Tibial artery (tissue), 4 donors: ENCODE results near the gene GSTM2.

ENCODE experiments used
- DNase-seq, 2 donors: peaks; one replicate each; pipeline ENCODE4 v3.0.0-alpha.2; 2019
- H3K27ac ChIP-seq, 2 donors: fragments of 200-600 bp; sonication (generic) in 1 of 2; 1 replicate in 1 of 2; 2 replicates in 1 of 2; pipeline ENCODE4 v1.5.1; 2018 to 2019; ENCODE audit warnings: mild to moderate bottlenecking in 1 of 2
- H3K27me3 ChIP-seq, 2 donors: fragments of 200-600 bp; sonication (generic) in 1 of 2; one replicate each; pipeline versions ENCODE4 v1.5.1 to v1.6.0; 2016 to 2019
- H3K36me3 ChIP-seq, 3 donors: fragments of 200-600 bp; sonication (generic) in 2 of 3; one replicate each; pipeline ENCODE4 v1.5.1; 2016 to 2019; ENCODE audit warnings: mild to moderate bottlenecking in 2 of 3
- H3K4me1 ChIP-seq, 4 donors: fragments of 200-600 bp; sonication (generic) in 2 of 4; 1 replicate in 3 of 4; 2 replicates in 1 of 4; pipeline ENCODE4 v1.5.1; 2016 to 2019
- H3K4me3 ChIP-seq, 2 donors: fragments of 200-600 bp; sonication (generic) in 1 of 2; 1 replicate in 1 of 2; 2 replicates in 1 of 2; pipeline ENCODE4 v1.5.1; 2018 to 2019; ENCODE audit warnings: mild to moderate bottlenecking in 2 of 2
- H3K9me3 ChIP-seq, 3 donors: fragments of 200-600 bp; sonication (generic) in 1 of 3; one replicate each; pipeline ENCODE4 v1.5.1; 2016 to 2019
- CTCF ChIP-seq, 2 experiments: fragments of 200-600 bp in 1 of 2; fragments of 450-650 bp in 1 of 2; IDR thresholded peaks; one replicate each; pipeline ENCODE4 v1.5.1; 2017 to 2019; ENCODE audit warnings: antibody characterized with exemption in 2 of 2, mild to moderate bottlenecking in 1 of 2, moderate library complexity in 1 of 2
- intact Hi-C: fragments of 100-400 bp; cut with DNase I; formaldehyde crosslinking; loops from one replicate; pipeline ENCODE4 v1.15.0; 2023; ENCODE audit warnings: low total_unique reads

Gene GSTM2

DNA sequence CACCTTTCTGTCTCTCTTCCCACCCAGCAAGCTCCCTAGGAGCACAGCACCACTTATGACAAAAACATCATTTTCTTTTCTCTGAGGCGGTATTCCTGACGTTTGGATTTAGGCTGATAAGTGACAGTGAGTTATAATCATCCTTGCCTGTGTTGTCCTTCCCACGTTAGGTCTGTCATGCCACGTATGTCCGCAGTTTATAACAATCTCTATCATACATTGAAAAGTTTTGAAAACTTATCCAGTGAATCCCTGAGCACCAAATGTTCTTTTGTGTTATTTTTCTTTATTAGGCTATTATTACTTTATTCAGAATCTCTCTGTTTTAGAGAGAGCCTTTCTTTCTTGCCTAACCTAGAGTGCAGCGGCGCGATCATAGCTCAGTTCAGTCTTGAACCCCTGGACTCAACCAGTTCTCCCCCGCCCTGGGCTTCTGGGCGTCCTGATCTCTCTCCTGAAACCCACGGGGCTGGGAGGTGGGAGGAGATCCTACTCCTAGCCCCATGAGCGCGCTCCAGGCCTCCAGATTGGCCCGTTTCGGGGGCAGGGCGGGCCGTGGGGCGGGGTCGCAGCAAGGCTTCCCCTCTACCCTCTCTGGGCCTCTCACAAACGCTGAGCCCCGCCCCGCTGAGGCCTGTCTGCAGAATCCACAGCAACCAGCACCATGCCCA, at the start of gene GSTM2:
Gene GSTM2 (plus strand): TSS at position 606 of the 671 bp plus-strand sequence. CDS start 59 bp downstream, at position 665.
- Histone ChIP-seq H3K27ac (peak within 1 kb of the TSS; percentile 44 to 69), H3K27me3 (no peaks in the 10 kb centered on the region), H3K4me3 (peak within 1 kb of the TSS; percentile 58 to 66), H3K4me1 (peaks cover 0 to 16% (median 8%) of the 10 kb centered on the region in 4 donors), H3K9me3 (no peaks in the 10 kb centered on the region), H3K36me3 (peaks cover 0 to 13% (median 0%) of the 10 kb centered on the region in 3 donors)
- TF ChIP-seq CTCF (IDR thresholded peaks at IDR 0.05) = no peak
- intact Hi-C loops = no loop called here
- peak; percentile 95 to 98 for DNase-seq

DNA sequence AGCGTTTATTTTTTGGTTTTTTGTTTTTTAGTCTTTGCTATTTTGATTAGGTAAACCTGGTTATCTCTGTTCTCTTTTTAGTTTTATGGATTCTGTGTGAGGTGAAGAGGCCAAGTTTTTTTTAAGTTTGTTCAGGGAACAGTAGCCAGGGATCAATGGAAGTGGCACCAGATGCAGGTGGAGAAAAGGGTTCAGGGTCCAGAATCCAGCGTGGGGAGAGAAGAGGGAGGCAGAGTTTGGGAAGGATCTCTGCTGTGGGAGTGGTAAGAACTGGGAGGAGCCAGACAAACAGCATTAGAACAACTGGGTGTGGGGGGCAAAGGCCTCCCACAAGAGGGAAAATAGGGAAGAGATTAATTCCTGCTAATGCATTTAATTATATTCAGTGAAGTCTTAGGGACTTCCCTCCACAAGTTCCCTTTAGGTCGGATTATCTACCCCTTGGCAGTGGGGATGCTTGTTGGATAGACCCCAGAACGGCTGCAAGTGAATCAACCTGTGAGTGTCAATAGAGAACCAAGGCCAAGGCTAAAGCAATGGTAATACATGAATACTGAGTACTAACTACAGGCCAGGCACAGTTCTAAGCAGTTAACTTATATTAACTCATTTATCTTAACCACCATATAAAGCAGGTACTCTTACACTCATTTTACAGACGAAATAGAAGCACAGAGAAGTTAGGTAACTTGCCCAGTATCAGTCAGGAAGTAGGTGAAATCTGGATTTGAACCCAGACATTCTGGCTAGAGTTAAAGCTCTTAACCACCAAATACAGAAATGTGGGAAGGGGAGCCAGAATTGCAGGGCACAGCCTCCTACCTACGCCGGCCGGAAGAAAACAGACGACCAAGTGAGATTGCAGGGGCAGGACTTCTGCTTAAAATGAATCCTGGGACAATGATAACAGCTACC, 48.9 kb upstream of the GSTM2 start:
- Histone ChIP-seq H3K4me1 (peaks cover 0 to 46% (median 32%) of the 10 kb centered on the region in 4 donors), H3K27me3 (no peaks in the 10 kb centered on the region), H3K9me3 (no peaks in the 10 kb centered on the region), H3K4me3 (peak overlapping the region; percentile 68 to 73), H3K27ac (peak overlapping the region; percentile 80 to 91), H3K36me3 (no peaks in the 10 kb centered on the region)
- no peak for TF ChIP-seq CTCF (IDR thresholded peaks at IDR 0.05)
- intact Hi-C loops = no loop called here
- DNase-seq = no peak

GRCh38 chr1:109619576-109620400, 48.1 kb upstream of the GSTM2 start, which contains the start of the genes AMPD2 and GNAT2:
TSS of gene AMPD2 (plus strand) at chr1:109619837. CDS start at chr1:109621176, 1,339 bp downstream.
TSS of gene GNAT2 (minus strand) at chr1:109619616. CDS start at chr1:109612870, 6,746 bp downstream.
- peak within 1 kb of the TSS; percentile 80 to 91 for H3K27ac ChIP-seq
- H3K4me1 ChIP-seq = peaks cover 0 to 55% (median 38%) of the 10 kb centered on the region in 4 donors
- no peaks in the 10 kb centered on the region for H3K9me3 ChIP-seq
- DNase-seq = peak; percentile 85 to 90
- H3K36me3 ChIP-seq = no peaks in the 10 kb centered on the region
- peak within 1 kb of the TSS; percentile 68 to 73 for H3K4me3 ChIP-seq
- intact Hi-C loops = no loop called here
- no peak for TF ChIP-seq CTCF (IDR thresholded peaks at IDR 0.05)
- H3K27me3 ChIP-seq = no peaks in the 10 kb centered on the region

- H3K36me3 ChIP-seq = peaks cover 0 to 2% (median 0%) of the 10 kb centered on the region in 3 donors
- H3K27ac ChIP-seq = peak overlapping the region; percentile 80 to 91
- DNase-seq = peak in 1 of 2 donors; percentile 75
- H3K4me1 ChIP-seq = peaks cover 0 to 55% (median 40%) of the 10 kb centered on the region in 4 donors
- peak overlapping the region; percentile 68 to 73 for H3K4me3 ChIP-seq
- H3K27me3 ChIP-seq = no peaks in the 10 kb centered on the region
- H3K9me3 ChIP-seq = no peaks in the 10 kb centered on the region
- no peak for TF ChIP-seq CTCF (IDR thresholded peaks at IDR 0.05)
- intact Hi-C loops = no loop called here
These were observed 47.5 kb upstream of the GSTM2 start for GRCh38 chr1:109620401-109620791.

DNA sequence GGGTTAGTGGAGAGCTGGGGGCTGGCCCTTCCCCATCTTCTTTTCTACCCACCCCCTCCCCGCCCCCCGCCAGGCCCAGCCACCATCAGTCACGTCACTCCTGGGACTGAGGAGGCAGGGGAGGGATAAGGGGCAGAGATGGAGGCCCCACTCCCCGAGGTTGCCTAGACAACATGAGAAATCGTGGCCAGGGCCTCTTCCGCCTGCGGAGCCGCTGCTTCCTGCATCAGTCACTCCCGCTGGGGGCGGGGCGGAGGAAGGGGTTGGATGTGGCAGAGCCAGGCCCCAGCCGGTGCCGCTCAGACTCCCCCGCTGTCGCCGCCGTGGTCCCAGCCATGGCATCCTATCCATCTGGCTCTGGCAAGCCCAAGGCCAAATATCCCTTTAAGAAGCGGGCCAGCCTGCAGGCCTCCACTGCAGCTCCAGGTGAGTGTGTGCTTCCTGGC, 47.0 kb upstream of the GSTM2 start:
- Histone ChIP-seq H3K36me3 (peaks cover 0 to 6% (median 2%) of the 10 kb centered on the region in 3 donors), H3K4me3 (peak overlapping the region; percentile 68 to 73), H3K27ac (peak overlapping the region; percentile 80 to 91), H3K9me3 (no peaks in the 10 kb centered on the region), H3K27me3 (no peaks in the 10 kb centered on the region), H3K4me1 (peaks cover 0 to 55% (median 40%) of the 10 kb centered on the region in 4 donors)
- intact Hi-C loops = no loop called here
- peak; percentile 96 to 98 for DNase-seq
- TF ChIP-seq CTCF (IDR thresholded peaks at IDR 0.05) = no peak
